Liver (tissue), 4 donors: ENCODE results near the gene LRRC75B. TPM values are rescaled to one million over a fixed set of nuclear protein-coding genes. Genes with fewer than 3 reads are reported as not detected.

ENCODE experiments used
- polyA plus RNA-seq, 2 donors: library from polyadenylated mRNA; stranded (reverse) in 1 of 2; unstranded in 1 of 2; fragments of 200-250 nt in 1 of 2; fragments of >200 nt in 1 of 2; fragmentation: Nextera tagmentation in 1 of 2; extraction: Ambion mirVana in 1 of 2; gene quantifications; one replicate each; pipeline versions ENCODE4 v1.2.1 to v1.2.3, GENCODE V29; 2013 to 2015
- total RNA-seq, 2 donors: library from RNA; depleted of rRNA; stranded (reverse); fragments of >200 nt; gene quantifications; one replicate each; pipeline ENCODE4 v1.2.3, GENCODE V29; 2014
- donor health status: healthy.
- donor health status: healthy.
- donor health status: healthy.

LRRC75B gene
- total and polyA plus RNA-seq, 4 donors, result 7.8 to 14.3 (median 9.4) TPM

Other genes starting within 250 kb of the LRRC75B start
- 1 to 10 TPM; 4.4 to 5.4 TPM for gene ADORA2A, start 165.5 kb downstream of the LRRC75B start, total RNA-seq
- gene ADORA2A, start 165.5 kb downstream of the LRRC75B start, polyA plus RNA-seq, result 1 to 10 TPM; 3.4 to 3.5 TPM
- gene UPB1, start 97.7 kb downstream of the LRRC75B start, total RNA-seq, result 10 to 100 TPM in 1 of 2 donors, 1 to 10 TPM in 1; 7.1 to 67.6 TPM
- gene UPB1, start 97.7 kb downstream of the LRRC75B start, polyA plus RNA-seq, result 100 to 1,000 TPM in 1 of 2 donors, 10 to 100 TPM in 1; 50.0 to 115 TPM
- 100 to 1,000 TPM; 176 to 202 TPM for gene GUCD1, start 37.9 kb downstream of the LRRC75B start, total RNA-seq
- gene GUCD1, start 37.9 kb downstream of the LRRC75B start, polyA plus RNA-seq, result 100 to 1,000 TPM; 118 to 182 TPM
- 100 to 1,000 TPM in 1 of 2 donors, 10 to 100 TPM in 1; 91.3 to 128 TPM for gene SNRPD3, start 37.1 kb downstream of the LRRC75B start, total RNA-seq
- gene SNRPD3, start 37.1 kb downstream of the LRRC75B start, polyA plus RNA-seq, result 10 to 100 TPM; 57.2 to 80.6 TPM
- gene GGT1, start 10.1 kb upstream of the LRRC75B start, total RNA-seq, result 100 to 1,000 TPM in 1 of 2 donors, 10 to 100 TPM in 1; 90.5 to 107 TPM
- gene GGT1, start 10.1 kb upstream of the LRRC75B start, polyA plus RNA-seq, result 100 to 1,000 TPM; 117 to 147 TPM
- gene PIWIL3, start 181.6 kb upstream of the LRRC75B start, total RNA-seq, result not detected
- not detected for gene PIWIL3, start 181.6 kb upstream of the LRRC75B start, polyA plus RNA-seq
- gene SGSM1, start 213.1 kb upstream of the LRRC75B start, total RNA-seq, result under 1 TPM; 0.25 to 0.51 TPM
- under 1 TPM; 0.08 to 0.16 TPM for gene SGSM1, start 213.1 kb upstream of the LRRC75B start, polyA plus RNA-seq